ENCODE results near the gene CDC25B. TPM values are rescaled to one million over a fixed set of nuclear protein-coding genes. Genes with fewer than 3 reads are reported as not detected.
A peak's percentile ranks its signal among the peaks of the same experiment; 100 is the strongest.

CDC25B gene
- polyA plus RNA-seq, 3 donors from 2014 or later = 25.3 to 42.0 (median 29.0) TPM

GRCh38 chr20:3768342-3769130, 27.6 kb upstream of the CDC25B start:
- Mint-ChIP-seq H3K9me3 (no peaks in the 10 kb centered on the region), H3K27me3 (ENCODE audit: low read depth in 3 of 3) (peaks cover 4 to 10% (median 7%) of the 10 kb centered on the region in 3 donors), H3K36me3 (no peaks in the 10 kb centered on the region), H3K4me1 (peaks cover 10 to 11% of the 10 kb centered on the region in 2 donors), H3K4me3 (peak overlapping the region; percentile 87 to 92 (median 90)), H3K27ac (peak overlapping the region; percentile 91 to 97 (median 93))
- peak; percentile 84 to 85 (median 84) for DNase-seq

GRCh38 chr20:3771552-3772058, 24.5 kb upstream of the CDC25B start:
- no peaks in the 10 kb centered on the region for H3K9me3 Mint-ChIP-seq
- peaks cover 10 to 11% of the 10 kb centered on the region in 2 donors for H3K4me1 Mint-ChIP-seq
- H3K27me3 Mint-ChIP-seq (ENCODE audit: low read depth in 3 of 3) = peaks cover 5 to 10% (median 7%) of the 10 kb centered on the region in 3 donors
- no peak overlapping the region for H3K27ac Mint-ChIP-seq
- no peaks in the 10 kb centered on the region for H3K36me3 Mint-ChIP-seq
- no peak overlapping the region for H3K4me3 Mint-ChIP-seq
- no peak for DNase-seq

DNA sequence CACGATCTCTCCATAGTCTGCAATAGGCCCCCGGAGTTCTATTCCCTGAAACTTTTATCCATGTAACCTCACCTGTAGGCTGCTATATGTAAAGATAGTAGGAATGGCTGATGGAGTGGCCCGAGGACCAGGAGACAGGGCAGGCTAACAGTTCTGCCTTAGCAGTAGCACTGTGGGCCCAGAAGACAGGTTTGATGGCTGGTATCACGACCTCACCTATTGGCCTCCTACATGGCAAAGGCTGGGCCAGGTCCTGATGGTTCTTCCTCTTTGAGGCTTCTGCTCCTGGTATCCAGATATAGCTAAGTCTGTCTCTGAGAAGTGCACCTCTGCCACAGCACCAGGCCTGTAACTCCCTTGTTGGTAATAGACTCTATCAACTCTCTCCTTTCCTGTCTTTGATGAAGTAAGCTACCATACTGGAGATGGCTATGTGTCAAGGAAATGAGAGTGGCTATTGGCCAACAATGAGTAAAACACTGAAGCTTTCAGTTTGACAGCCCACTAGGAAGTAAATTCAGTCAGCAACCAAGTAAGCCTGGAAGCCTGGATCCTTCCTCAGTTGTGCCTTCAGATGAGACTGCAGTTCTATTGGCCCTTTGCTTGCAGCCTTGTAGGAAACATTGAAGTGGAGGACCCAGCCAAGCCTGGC, 20.5 kb upstream of the CDC25B start:
- H3K4me1 Mint-ChIP-seq = peaks cover 14 to 20% of the 10 kb centered on the region in 2 donors
- no peak overlapping the region for H3K27ac Mint-ChIP-seq
- H3K4me3 Mint-ChIP-seq = peak overlapping the region in 2 of 5 donors; percentile 41 to 46
- H3K9me3 Mint-ChIP-seq = no peaks in the 10 kb centered on the region
- peaks cover 0 to 6% (median 2%) of the 10 kb centered on the region in 3 donors for H3K27me3 Mint-ChIP-seq (ENCODE audit: low read depth in 3 of 3)
- no peak for DNase-seq
- no peaks in the 10 kb centered on the region for H3K36me3 Mint-ChIP-seq

DNA sequence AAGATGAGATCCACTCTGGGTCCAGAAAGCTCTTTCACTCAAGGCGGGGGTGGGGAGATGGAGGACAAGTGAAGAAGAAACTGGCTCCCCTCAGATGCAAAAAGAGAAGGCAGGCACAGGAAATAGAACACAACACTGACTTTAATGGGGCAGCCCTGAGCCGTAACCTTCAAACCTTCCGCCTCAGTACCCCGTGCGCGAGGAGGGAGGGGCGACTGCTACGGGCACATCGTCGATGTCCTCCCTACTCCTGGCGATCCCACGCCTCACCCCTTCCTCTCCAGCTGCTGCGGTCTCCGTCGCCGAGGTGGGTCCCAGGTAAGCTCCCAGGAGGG, 18.8 kb upstream of the CDC25B start:
- peaks cover 28 to 37% of the 10 kb centered on the region in 2 donors for H3K4me1 Mint-ChIP-seq
- H3K36me3 Mint-ChIP-seq = no peaks in the 10 kb centered on the region
- H3K27ac Mint-ChIP-seq = no peak overlapping the region
- peak overlapping the region; percentile 53 to 84 (median 79) for H3K4me3 Mint-ChIP-seq
- no peaks in the 10 kb centered on the region for H3K9me3 Mint-ChIP-seq
- DNase-seq = no peak
- peaks cover 0 to 6% (median 2%) of the 10 kb centered on the region in 3 donors for H3K27me3 Mint-ChIP-seq (ENCODE audit: low read depth in 3 of 3)

GRCh38 chr20:3777716-3778629, 18.1 kb upstream of the CDC25B start:
- peak; percentile 31 to 41 (median 39) for DNase-seq
- H3K9me3 Mint-ChIP-seq = no peaks in the 10 kb centered on the region
- H3K4me1 Mint-ChIP-seq = peaks cover 28 to 42% of the 10 kb centered on the region in 2 donors
- H3K27me3 Mint-ChIP-seq (ENCODE audit: low read depth in 3 of 3) = peaks cover 0 to 6% (median 2%) of the 10 kb centered on the region in 3 donors
- H3K36me3 Mint-ChIP-seq = no peaks in the 10 kb centered on the region
- peak overlapping the region in 1 of 6 donors; percentile 35 for H3K27ac Mint-ChIP-seq
- H3K4me3 Mint-ChIP-seq = peak overlapping the region; percentile 53 to 84 (median 79)

DNA sequence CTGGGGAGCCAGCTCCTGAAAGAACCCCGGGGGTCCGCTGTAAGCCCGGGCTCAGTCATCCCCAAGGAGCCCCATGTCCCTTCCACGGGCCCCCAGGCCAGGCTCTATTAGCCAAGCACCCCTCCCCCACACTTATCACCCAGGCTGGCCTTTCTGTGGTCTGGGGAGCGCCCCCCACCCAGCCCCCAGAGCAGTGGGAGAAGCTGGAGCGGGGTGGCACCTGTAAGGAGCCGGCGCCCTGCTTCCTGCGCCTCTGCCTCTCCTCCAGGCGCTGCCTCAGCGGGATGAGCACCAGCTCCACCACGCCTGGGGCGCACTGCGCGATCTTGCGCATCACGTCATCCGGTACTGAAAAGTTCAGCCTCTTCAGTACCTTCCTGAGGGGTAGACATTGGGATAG, 17.1 kb upstream of the CDC25B start:
- no peak for DNase-seq
- peaks cover 0 to 8% (median 4%) of the 10 kb centered on the region in 3 donors for H3K27me3 Mint-ChIP-seq (ENCODE audit: low read depth in 3 of 3)
- H3K27ac Mint-ChIP-seq = no peak overlapping the region
- H3K4me1 Mint-ChIP-seq = peaks cover 34 to 46% of the 10 kb centered on the region in 2 donors
- no peaks in the 10 kb centered on the region for H3K36me3 Mint-ChIP-seq
- no peaks in the 10 kb centered on the region for H3K9me3 Mint-ChIP-seq
- H3K4me3 Mint-ChIP-seq = peak overlapping the region; percentile 35 to 81 (median 68)

- Mint-ChIP-seq H3K9me3 (no peaks in the 10 kb centered on the region), H3K36me3 (no peaks in the 10 kb centered on the region), H3K27me3 (ENCODE audit: low read depth in 3 of 3) (peaks cover 2 to 10% (median 2%) of the 10 kb centered on the region in 3 donors), H3K4me1 (peaks cover 40 to 55% of the 10 kb centered on the region in 2 donors), H3K27ac (peak within 1 kb of the TSS; percentile 49 to 87 (median 75)), H3K4me3 (peak within 1 kb of the TSS; percentile 52 to 82 (median 71))
- peak; percentile 48 to 55 (median 54) for DNase-seq
Measured at GRCh38 chr20:3781153-3781910, 14.8 kb upstream of the CDC25B start, which contains the start of gene SPEF1. Gene SPEF1 (minus strand): TSS chr20:3781448. CDS start chr20:3781287, 161 bp downstream.

DNA sequence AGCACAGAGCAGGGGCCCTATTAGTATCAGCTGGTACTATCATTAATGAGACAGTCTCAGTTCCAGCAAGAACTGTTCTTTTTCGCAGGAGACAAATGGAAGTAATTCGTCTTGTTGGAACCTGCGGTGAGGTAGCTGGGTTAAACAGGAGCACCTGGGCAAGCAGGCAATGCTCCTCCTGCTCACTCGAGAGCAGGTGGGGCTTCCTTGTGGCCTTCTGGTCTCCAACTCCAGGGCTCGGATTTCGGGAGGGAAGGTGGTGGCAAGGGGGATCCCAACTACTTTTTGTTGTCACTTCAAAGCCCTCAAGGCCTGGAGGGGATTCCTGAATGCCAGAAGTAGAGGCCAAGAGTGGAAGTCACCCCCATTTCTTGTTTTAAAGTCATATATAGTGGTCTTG, 13.5 kb upstream of the CDC25B start:
- Mint-ChIP-seq H3K4me1 (peaks cover 40 to 54% of the 10 kb centered on the region in 2 donors), H3K36me3 (no peaks in the 10 kb centered on the region), H3K9me3 (no peaks in the 10 kb centered on the region), H3K27me3 (ENCODE audit: low read depth in 3 of 3) (peaks cover 2 to 7% (median 2%) of the 10 kb centered on the region in 3 donors), H3K4me3 (no peak overlapping the region), H3K27ac (peak overlapping the region in 5 of 6 donors; percentile 49 to 87 (median 58))
- no peak for DNase-seq

GRCh38 chr20:3783068-3783489, 13.0 kb upstream of the CDC25B start:
- DNase-seq = no peak
- no peaks in the 10 kb centered on the region for H3K36me3 Mint-ChIP-seq
- peak overlapping the region in 2 of 5 donors; percentile 6 to 29 for H3K4me3 Mint-ChIP-seq
- peaks cover 41 to 56% of the 10 kb centered on the region in 2 donors for H3K4me1 Mint-ChIP-seq
- peaks cover 2 to 7% (median 2%) of the 10 kb centered on the region in 3 donors for H3K27me3 Mint-ChIP-seq (ENCODE audit: low read depth in 3 of 3)
- no peaks in the 10 kb centered on the region for H3K9me3 Mint-ChIP-seq
- peak overlapping the region in 5 of 6 donors; percentile 45 to 87 (median 69) for H3K27ac Mint-ChIP-seq

GRCh38 chr20:3783511-3784195, 12.5 kb upstream of the CDC25B start:
- Mint-ChIP-seq H3K27ac (peak overlapping the region in 4 of 6 donors; percentile 21 to 80 (median 49)), H3K4me1 (peaks cover 47 to 58% of the 10 kb centered on the region in 2 donors), H3K36me3 (no peaks in the 10 kb centered on the region), H3K9me3 (no peaks in the 10 kb centered on the region), H3K27me3 (ENCODE audit: low read depth in 3 of 3) (peaks cover 2 to 8% (median 2%) of the 10 kb centered on the region in 3 donors), H3K4me3 (peak overlapping the region in 2 of 5 donors; percentile 6 to 42)
- no peak for DNase-seq

DNA sequence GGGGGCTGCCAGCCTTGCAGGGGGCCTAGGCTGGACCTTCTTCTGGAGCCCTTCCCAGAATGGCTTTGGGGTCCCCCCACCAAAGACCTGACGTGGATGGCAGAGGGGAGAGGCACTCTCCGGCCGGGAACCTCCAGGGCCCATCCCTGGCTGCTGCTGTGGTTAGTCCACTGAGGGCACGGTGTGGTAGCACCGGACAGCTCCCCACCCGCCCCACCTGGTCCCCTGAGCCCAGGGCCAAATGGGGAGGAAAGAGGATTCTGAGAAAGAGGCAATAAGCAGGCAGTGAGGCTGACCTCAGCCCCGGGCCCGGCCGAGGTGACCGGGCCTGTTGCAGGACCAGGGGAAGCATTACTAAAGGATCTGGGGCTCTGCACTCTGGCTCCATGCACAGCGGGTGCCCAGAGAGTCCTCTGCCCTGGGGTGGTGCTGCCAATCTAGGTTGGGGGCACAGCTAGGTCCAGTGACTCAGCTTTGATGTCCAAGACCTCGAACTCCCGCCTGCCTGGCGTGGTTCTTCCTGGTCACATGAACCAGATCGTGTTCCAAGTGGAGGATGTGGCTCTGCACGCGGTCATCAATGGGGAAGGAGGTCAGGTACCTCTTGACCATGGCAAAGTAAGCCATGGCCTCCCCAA, 11.8 kb upstream of the CDC25B start:
- Mint-ChIP-seq H3K4me3 (peak overlapping the region; percentile 13 to 61 (median 58)), H3K4me1 (peaks cover 53 to 59% of the 10 kb centered on the region in 2 donors), H3K27ac (peak overlapping the region in 5 of 6 donors; percentile 26 to 75 (median 48)), H3K27me3 (ENCODE audit: low read depth in 3 of 3) (peaks cover 2 to 9% (median 2%) of the 10 kb centered on the region in 3 donors), H3K36me3 (no peaks in the 10 kb centered on the region), H3K9me3 (no peaks in the 10 kb centered on the region)
- no peak for DNase-seq

GRCh38 chr20:3784863-3785239, 11.3 kb upstream of the CDC25B start:
- DNase-seq = no peak
- Mint-ChIP-seq H3K36me3 (no peaks in the 10 kb centered on the region), H3K4me1 (peaks cover 53 to 55% of the 10 kb centered on the region in 2 donors), H3K27ac (peak overlapping the region; percentile 26 to 75 (median 54)), H3K27me3 (ENCODE audit: low read depth in 3 of 3) (peaks cover 2 to 6% (median 2%) of the 10 kb centered on the region in 3 donors), H3K9me3 (no peaks in the 10 kb centered on the region), H3K4me3 (peak overlapping the region; percentile 13 to 61 (median 58))
